Lower leg skin (tissue), 4 donors: Measurements from ENCODE around the gene CD99. TPM values are rescaled to one million over a fixed set of nuclear protein-coding genes. Genes with fewer than 3 reads are reported as not detected.
"Not testable (repeated sequence)": the region's sequence is repeated elsewhere in the genome, so short reads cannot be mapped to it uniquely, and the experiment has no call there.

ENCODE experiments used
- DNase-seq, 2 donors: peaks; one replicate each; pipeline ENCODE4 v3.0.0-alpha.2; 2019; ENCODE audit warnings: low spot score in 2 of 2
- H3K4me3 ChIP-seq: fragments of 200-600 bp; sonication (generic); 2 replicates; pipeline ENCODE4 v1.5.1; 2017; ENCODE audit warnings: mild to moderate bottlenecking, low read depth; ENCODE audit not compliant: poor library complexity, severe bottlenecking
- CTCF ChIP-seq, 3 donors: fragments of 450-650 bp; IDR thresholded peaks; one replicate each; pipeline ENCODE4 v1.5.1; 2016; ENCODE audit warnings: antibody characterized with exemption in 3 of 3, mild to moderate bottlenecking in 3 of 3, moderate library complexity in 2 of 3
- POLR2A ChIP-seq, 2 donors: fragments of 450-650 bp; IDR thresholded peaks; one replicate each; pipeline ENCODE4 v1.6.1; 2016 to 2017; ENCODE audit warnings: antibody characterized with exemption in 2 of 2, mild to moderate bottlenecking in 1 of 2, moderate library complexity in 1 of 2
- WGBS, 2 donors: methylation state at CpG; one replicate each; pipeline ENCODE4 v1.1.5; 2018; 5-methylcytosine and 5-hydroxymethylcytosine counted together
- intact Hi-C: fragments of 100-400 bp; cut with DNase I; formaldehyde crosslinking; loops from one replicate; pipeline ENCODE4 v1.15.0; 2023; ENCODE audit warnings: low total_unique reads
- total RNA-seq, 4 donors: library from RNA; depleted of rRNA; stranded (reverse); fragments of >200 nt; gene quantifications; one replicate each; pipeline ENCODE4 v1.1.0, GENCODE V29; 2016

The CD99 gene
- total RNA-seq, 4 donors from 2014 or later, result 168 to 384 (median 194) TPM

- WGBS, 2 donors, result 85 to 93% methylated on average over 10 of the region's 10 CpGs
- DNase-seq, result no peak
- TF ChIP-seq POLR2A (IDR thresholded peaks at IDR 0.05) (no peak), CTCF (IDR thresholded peaks at IDR 0.05) (no peak)
- intact Hi-C loops, result no loop called here
- H3K4me3 ChIP-seq, result no peak overlapping the region
These were observed 65.5 kb downstream of the CD99 start for GRCh38 chrX:2756548-2756947.

- no peak for DNase-seq
- no peak overlapping the region for H3K4me3 ChIP-seq
- intact Hi-C loops, result no loop called here
- TF ChIP-seq CTCF (IDR thresholded peaks at IDR 0.05), result no peak
- TF ChIP-seq POLR2A (IDR thresholded peaks at IDR 0.05), result no peak
- WGBS, 2 donors, result 83 to 85% methylated on average over 2 of the region's 2 CpGs
These were observed 70.2 kb downstream of the CD99 start for GRCh38 chrX:2761246-2761645.

- intact Hi-C loops, H3K4me3 ChIP-seq, DNase-seq: not testable (repeated sequence)
- 66 to 85% methylated on average over 4 of the region's 4 CpGs for WGBS, 2 donors
These were observed 71.6 kb downstream of the CD99 start for GRCh38 chrX:2762671-2763070.

GRCh38 chrX:2764766-2765548 is 73.9 kb downstream of the CD99 start:
- H3K4me3 ChIP-seq, intact Hi-C loops, DNase-seq: not testable (repeated sequence)
- 74 to 77% methylated on average over 19 of the region's 19 CpGs for WGBS, 2 donors

- no peak for DNase-seq
- TF ChIP-seq POLR2A (IDR thresholded peaks at IDR 0.05) (no peak), CTCF (IDR thresholded peaks at IDR 0.05) (no peak)
- H3K4me3 ChIP-seq, result no peak overlapping the region
- intact Hi-C loops, result no loop called here
- WGBS, 2 donors, result 80 to 83% methylated on average over 5 of the region's 5 CpGs
These were observed 74.4 kb downstream of the CD99 start for GRCh38 chrX:2765549-2765830.

GRCh38 chrX:2766906-2767305 is 75.8 kb downstream of the CD99 start:
- H3K4me3 ChIP-seq, result no peak overlapping the region
- WGBS, 2 donors, result 76 to 78% methylated on average over 11 of the region's 11 CpGs
- no peak for DNase-seq

More at GRCh38 chrX:2766906-2767305, 75.8 kb downstream of the CD99 start:
- TF ChIP-seq CTCF (IDR thresholded peaks at IDR 0.05) (no peak), POLR2A (IDR thresholded peaks at IDR 0.05) (no peak)
- intact Hi-C loops, result no loop called here
